OCI-LY1 (cell line): ENCODE measurements around the gene RAI1.

ENCODE experiments used
- EZH2 ChIP-seq: fragments of 200-600 bp; sonication (generic), shearing (Covaris generic); IDR thresholded peaks from 2 replicates; pipeline ENCODE4 v1.8.0; 2017; ENCODE audit warnings: borderline replicate concordance, mixed run types, mild to moderate bottlenecking, antibody characterized with exemption, low read length, moderate library complexity, mixed read lengths
- TF ChIP-seq, protein P1 (sequence below): fragments of 200-600 bp; sonication (generic), shearing (Covaris generic); IDR thresholded peaks from 2 replicates; pipeline ENCODE4 v1.5.1; 2017; ENCODE audit warnings: mild to moderate bottlenecking, antibody characterized with exemption, low read length, moderate library complexity, mixed read lengths

DNA sequence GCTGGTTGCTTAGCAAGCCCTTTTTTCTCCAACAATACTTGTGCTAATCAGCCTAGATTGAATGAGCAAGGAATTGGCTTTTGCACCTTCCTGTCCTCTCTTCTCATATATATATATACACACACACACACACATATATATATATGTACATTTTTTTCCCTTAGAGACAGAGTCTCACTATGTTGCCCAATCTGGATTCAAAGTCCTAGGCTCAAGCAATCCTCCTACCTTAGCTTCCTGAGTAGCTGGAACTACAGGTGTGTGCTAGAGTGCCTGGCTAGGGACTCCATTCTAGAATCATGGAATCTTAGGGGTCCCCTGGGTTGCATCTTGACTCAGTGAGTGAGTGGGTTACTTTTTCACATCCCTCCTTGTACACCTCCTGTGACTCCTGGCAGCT, 27.0 kb downstream of the RAI1 start:
- TF ChIP-seq, protein P1, sequence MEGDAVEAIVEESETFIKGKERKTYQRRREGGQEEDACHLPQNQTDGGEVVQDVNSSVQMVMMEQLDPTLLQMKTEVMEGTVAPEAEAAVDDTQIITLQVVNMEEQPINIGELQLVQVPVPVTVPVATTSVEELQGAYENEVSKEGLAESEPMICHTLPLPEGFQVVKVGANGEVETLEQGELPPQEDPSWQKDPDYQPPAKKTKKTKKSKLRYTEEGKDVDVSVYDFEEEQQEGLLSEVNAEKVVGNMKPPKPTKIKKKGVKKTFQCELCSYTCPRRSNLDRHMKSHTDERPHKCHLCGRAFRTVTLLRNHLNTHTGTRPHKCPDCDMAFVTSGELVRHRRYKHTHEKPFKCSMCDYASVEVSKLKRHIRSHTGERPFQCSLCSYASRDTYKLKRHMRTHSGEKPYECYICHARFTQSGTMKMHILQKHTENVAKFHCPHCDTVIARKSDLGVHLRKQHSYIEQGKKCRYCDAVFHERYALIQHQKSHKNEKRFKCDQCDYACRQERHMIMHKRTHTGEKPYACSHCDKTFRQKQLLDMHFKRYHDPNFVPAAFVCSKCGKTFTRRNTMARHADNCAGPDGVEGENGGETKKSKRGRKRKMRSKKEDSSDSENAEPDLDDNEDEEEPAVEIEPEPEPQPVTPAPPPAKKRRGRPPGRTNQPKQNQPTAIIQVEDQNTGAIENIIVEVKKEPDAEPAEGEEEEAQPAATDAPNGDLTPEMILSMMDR = no peak
- no peak for TF ChIP-seq EZH2
